GM18861 (cell line): ENCODE results near the gene CCDC170.

Experiments used
- ATAC-seq: cut with Tn5 transposase; IDR thresholded peaks from one replicate; pipeline ENCODE4 v1.9.1; 2021; ENCODE audit not compliant: unreplicated experiment

CCDC170 gene

GRCh38 chr6:151649835-151650234, 156.0 kb downstream of the CCDC170 start:
- no peak for ATAC-seq

- ATAC-seq = no peak
These were observed 157.8 kb downstream of the CCDC170 start for GRCh38 chr6:151651639-151652038.

GRCh38 chr6:151652325-151652724, 158.5 kb downstream of the CCDC170 start:
- ATAC-seq = no peak

- no peak for ATAC-seq
These were observed 161.3 kb downstream of the CCDC170 start for GRCh38 chr6:151655099-151655498.

GRCh38 chr6:151656392-151656791, 162.6 kb downstream of the CCDC170 start:
- ATAC-seq = no peak

- no peak for ATAC-seq
These were observed 164.3 kb downstream of the CCDC170 start for GRCh38 chr6:151658091-151658490.

- no peak for ATAC-seq
These were observed 165.4 kb downstream of the CCDC170 start for GRCh38 chr6:151659212-151659611.

- ATAC-seq = no peak
These were observed 167.7 kb downstream of the CCDC170 start for GRCh38 chr6:151661509-151661908.

- ATAC-seq = no peak
These were observed 168.1 kb downstream of the CCDC170 start for GRCh38 chr6:151661928-151662327.

GRCh38 chr6:151663559-151663958, 169.7 kb downstream of the CCDC170 start:
- ATAC-seq = no peak

GRCh38 chr6:151664390-151664789, 170.6 kb downstream of the CCDC170 start:
- ATAC-seq = no peak

GRCh38 chr6:151665329-151665728, 171.5 kb downstream of the CCDC170 start:
- ATAC-seq = no peak

GRCh38 chr6:151666526-151666925, 172.7 kb downstream of the CCDC170 start:
- no peak for ATAC-seq

- ATAC-seq = no peak
These were observed 175.4 kb downstream of the CCDC170 start for GRCh38 chr6:151669208-151669560.

GRCh38 chr6:151670116-151670515, 176.3 kb downstream of the CCDC170 start:
- no peak for ATAC-seq
